Cerebellar nuclear complex (tissue), 1 donor: ENCODE measurements around the gene TPPP.
A peak's percentile ranks its signal among the peaks of the same experiment; 100 is the strongest.

Experiments used
- DNase-seq, 2 experiments: peaks; one replicate each; lab custom pipeline; 2025; lab: John Stamatoyannopoulos, UW

The TPPP gene

GRCh38 chr5:624118-624950, 68.8 kb downstream of the TPPP start:
- no peak for DNase-seq

GRCh38 chr5:623531-623930, 69.6 kb downstream of the TPPP start:
- DNase-seq, result no peak

- no peak for DNase-seq
Measured at GRCh38 chr5:622946-623522, 70.1 kb downstream of the TPPP start.

- DNase-seq, result no peak
Measured at GRCh38 chr5:622359-622758, 70.8 kb downstream of the TPPP start.

- no peak for DNase-seq
Measured at GRCh38 chr5:621341-621761, 71.8 kb downstream of the TPPP start.

- no peak for DNase-seq
Measured at GRCh38 chr5:620586-621180, 72.5 kb downstream of the TPPP start.

- DNase-seq, result no peak
Measured at GRCh38 chr5:620152-620551, 73.0 kb downstream of the TPPP start.

- no peak for DNase-seq
Measured at GRCh38 chr5:619444-619843, 73.7 kb downstream of the TPPP start.

- DNase-seq, result no peak
Measured at GRCh38 chr5:618450-618849, 74.7 kb downstream of the TPPP start.

- no peak for DNase-seq
Measured at GRCh38 chr5:617896-618295, 75.3 kb downstream of the TPPP start.

- no peak for DNase-seq
Measured at GRCh38 chr5:616484-617039, 76.6 kb downstream of the TPPP start.

GRCh38 chr5:612498-613424, 80.4 kb downstream of the TPPP start:
- DNase-seq, result no peak

- peak; percentile 5 to 62 for DNase-seq
Measured at GRCh38 chr5:611731-612486, 81.2 kb downstream of the TPPP start, which contains the start of gene CEP72. TSS of gene CEP72 (plus strand) at chr5:612340. CDS start at chr5:612362, 22 bp downstream.

GRCh38 chr5:610744-611730, 82.1 kb downstream of the TPPP start:
- DNase-seq, result no peak

- no peak for DNase-seq
Measured at GRCh38 chr5:610011-610743, 83.0 kb downstream of the TPPP start.
